NCI-H460 (cell line): ENCODE measurements around the gene KCNAB2. TPM values are rescaled to one million over a fixed set of nuclear protein-coding genes. Genes with fewer than 3 reads are reported as not detected.
"Not testable (repeated sequence)": the region's sequence is repeated elsewhere in the genome, so short reads cannot be mapped to it uniquely, and the experiment has no call there.

Experiments
- DNase-seq: peaks from one replicate; pipeline ENCODE4 v3.0.0-alpha.2; 2016; ENCODE audit warnings: low read depth; ENCODE audit errors: extremely low read depth
- total RNA-seq: library from RNA; depleted of rRNA; stranded (reverse); fragments of >200 nt; shearing (Covaris generic); gene quantifications from 2 replicates; pipeline ENCODE4 v1.2.3, GENCODE V29; 2014

The KCNAB2 gene
- total RNA-seq, 1 experiment from 2014 or later, result 20.1 TPM

- peak; percentile 65 for DNase-seq
Observed at GRCh38 chr1:6009120-6010040, 36.3 kb upstream of the KCNAB2 start.

GRCh38 chr1:6010554-6010953, 35.1 kb upstream of the KCNAB2 start:
- DNase-seq, result no peak

- no peak for DNase-seq
Observed at GRCh38 chr1:6011161-6011945, 34.3 kb upstream of the KCNAB2 start.

- DNase-seq, result no peak
Observed at GRCh38 chr1:6011946-6012258, 33.8 kb upstream of the KCNAB2 start.

GRCh38 chr1:6012529-6013318, 33.0 kb upstream of the KCNAB2 start:
- no peak for DNase-seq

DNA sequence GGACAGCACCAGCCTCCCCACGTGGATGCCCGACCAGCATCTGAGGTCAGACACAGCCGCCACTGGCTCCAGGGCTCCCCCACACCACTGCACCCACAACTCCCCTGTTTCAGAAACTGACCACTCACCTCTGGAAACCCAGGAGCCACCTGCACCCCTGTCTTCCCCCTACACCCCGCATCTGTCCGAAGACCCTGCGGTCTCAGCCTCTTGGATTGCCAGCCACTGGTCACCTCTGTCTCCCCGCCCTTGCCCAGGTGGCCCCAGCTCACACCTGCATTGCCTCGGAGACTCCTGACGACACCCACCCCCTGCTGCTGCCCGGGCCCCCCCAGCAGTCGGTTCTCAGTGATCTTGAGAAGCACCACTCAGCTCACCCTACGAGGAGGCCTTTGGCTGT, 32.2 kb upstream of the KCNAB2 start:
- DNase-seq, result no peak

DNA sequence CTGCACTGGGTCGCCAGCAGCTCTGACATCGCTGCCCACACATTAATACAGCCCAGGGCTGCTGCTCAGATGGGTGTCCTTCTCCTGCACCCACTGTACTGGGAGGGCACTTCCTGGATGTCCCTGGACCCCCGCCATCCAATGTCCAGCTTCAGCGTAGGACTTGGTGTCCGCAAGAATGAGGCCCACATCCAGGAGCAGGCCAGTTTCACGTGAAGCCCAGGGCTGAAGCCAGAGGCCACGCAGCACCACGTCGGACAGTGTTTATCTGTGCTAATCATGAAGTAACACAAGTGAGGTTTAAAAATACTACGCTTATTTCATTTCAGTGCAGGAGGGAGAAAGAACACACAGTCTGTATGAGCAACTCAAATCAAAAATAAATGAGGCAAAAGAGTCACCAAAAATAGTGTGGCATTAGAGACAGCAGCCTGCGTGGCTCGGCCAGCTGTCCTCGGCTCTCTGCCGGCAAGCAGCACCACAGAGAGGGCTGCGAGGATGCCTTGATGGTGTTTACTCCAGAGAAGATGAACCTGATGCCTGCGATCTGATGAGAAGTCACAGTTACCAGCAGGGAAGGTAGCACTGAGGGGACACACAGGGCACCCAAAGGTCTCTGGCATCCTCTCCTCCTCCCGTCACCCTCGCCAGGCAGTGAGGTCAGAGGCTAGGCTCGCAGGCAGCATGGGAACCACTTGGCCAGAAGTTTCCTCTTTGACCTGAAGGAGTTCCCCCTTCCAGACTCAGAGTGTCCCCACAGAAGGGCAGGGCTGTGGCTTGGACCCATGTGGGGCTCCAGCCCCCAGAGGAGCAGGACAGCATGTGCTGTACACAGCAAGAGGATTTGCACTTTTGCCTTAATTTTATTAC, 31.3 kb upstream of the KCNAB2 start:
- no peak for DNase-seq

- no peak for DNase-seq
Observed at GRCh38 chr1:6016191-6016865, 29.4 kb upstream of the KCNAB2 start.

GRCh38 chr1:6017654-6018053, 28.0 kb upstream of the KCNAB2 start:
- not testable (repeated sequence) for DNase-seq

- DNase-seq, result no peak
Observed at GRCh38 chr1:6019166-6019845, 26.4 kb upstream of the KCNAB2 start.

- DNase-seq, result no peak
Observed at GRCh38 chr1:6022193-6022592, 23.5 kb upstream of the KCNAB2 start.

- DNase-seq, result no peak
Observed at GRCh38 chr1:6023346-6023745, 22.3 kb upstream of the KCNAB2 start.

GRCh38 chr1:6024376-6024775, 21.3 kb upstream of the KCNAB2 start:
- DNase-seq, result no peak

GRCh38 chr1:6025269-6026094, 20.2 kb upstream of the KCNAB2 start:
- DNase-seq, result no peak

DNA sequence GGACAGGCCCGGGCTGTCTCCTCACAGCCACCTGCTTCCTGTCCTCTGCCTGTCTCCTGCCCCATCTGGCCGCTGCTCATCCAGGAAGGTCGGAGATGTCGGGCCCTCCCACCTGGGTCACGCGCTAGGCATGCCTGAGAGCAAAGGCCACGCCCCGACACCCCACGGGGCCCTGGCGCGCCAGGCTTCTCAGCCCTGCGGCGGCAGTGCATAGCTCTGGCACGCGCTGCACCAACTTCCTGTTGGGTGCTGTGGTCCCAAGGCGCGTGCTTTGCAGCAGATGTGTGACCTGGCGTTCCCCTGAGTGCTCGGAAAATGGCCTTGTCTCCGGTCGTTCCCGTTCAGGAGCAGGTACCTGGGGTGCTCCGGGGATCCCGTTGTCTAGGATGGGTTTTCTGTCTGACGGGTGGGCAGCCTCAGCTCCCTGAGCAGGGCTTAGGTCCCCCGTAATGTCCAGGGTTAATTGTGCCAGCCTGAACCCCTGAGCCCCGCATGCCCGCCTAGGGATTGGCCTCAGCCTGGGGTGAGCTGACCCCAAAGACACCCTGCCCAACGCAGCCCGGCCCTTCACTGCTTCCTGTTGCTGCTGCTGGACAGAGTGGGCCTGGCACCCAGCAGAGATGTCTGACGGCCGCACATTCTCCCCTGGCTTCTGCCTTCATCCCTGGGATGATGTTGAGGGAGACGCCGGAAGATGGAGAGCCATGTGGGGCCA, 19.4 kb upstream of the KCNAB2 start:
- DNase-seq, result peak; percentile 50

- no peak for DNase-seq
Observed at GRCh38 chr1:6027591-6027990, 18.1 kb upstream of the KCNAB2 start.

DNA sequence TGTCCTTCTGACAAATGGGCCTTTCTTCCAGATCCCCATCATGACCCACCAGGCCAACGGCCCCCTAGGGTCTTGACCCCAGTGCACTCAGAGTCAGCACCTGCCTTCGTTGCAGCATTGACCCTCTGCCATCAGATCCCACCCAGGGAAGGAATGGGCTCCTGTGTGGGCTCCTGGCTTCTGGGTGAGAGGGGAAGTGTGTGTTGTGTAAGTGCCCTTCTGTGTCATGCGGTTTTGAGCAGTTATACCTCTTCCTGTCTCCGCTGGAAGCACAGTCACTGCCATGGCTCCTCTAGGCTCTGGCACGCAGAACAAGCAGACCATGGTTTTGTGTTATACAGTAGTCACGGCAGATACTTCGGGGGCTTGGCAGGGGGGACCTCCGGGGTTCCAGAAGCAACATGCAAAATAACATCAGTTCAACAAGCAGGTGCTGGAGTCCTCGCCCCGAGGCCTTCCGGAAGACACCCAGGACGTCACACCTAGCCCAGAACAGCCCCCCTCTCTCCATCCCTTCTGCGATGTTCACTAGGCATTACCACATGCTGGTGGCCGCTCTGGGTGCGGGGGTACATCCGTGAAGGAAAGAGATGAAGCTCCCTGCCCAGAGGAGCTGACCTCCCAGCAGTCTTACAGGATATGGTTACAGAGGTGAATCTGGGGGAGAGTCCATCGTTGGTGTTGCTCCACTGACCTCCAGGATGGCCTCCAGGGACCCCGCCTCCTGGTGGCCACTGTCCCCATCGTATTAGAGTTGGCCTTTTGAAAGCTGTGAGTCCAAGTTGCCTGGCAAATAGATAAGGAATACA, 17.4 kb upstream of the KCNAB2 start:
- DNase-seq, result no peak
